SK-N-SH treated with all-trans-retinoic acid at 6 μM for 48 hours (cell line): Measurements from ENCODE around the gene PGAM1.

Source experiments
- ARNTL ChIP-seq: fragments of 450-650 bp; formaldehyde crosslinking; IDR thresholded peaks from 2 replicates; pipeline ENCODE4 v1.5.0; 2020; ENCODE audit warnings: low read depth, mild to moderate bottlenecking, moderate library complexity, borderline replicate concordance
- PATZ1 ChIP-seq: fragments of 250-450 bp; sonication (Bioruptor Pico); IDR thresholded peaks from 2 replicates; pipeline ENCODE4 v1.8.0; 2020; ENCODE audit warnings: mild to moderate bottlenecking, moderate library complexity, borderline replicate concordance
- RARB ChIP-seq: fragments of 250-450 bp; sonication (Bioruptor Pico); IDR thresholded peaks from 2 replicates; pipeline ENCODE4 v1.8.0; 2021; ENCODE audit warnings: mild to moderate bottlenecking, moderate library complexity
- TSHZ2 ChIP-seq: fragments of 250-450 bp; sonication (Bioruptor Pico); IDR thresholded peaks from 2 replicates; pipeline ENCODE4 v1.5.0; 2020; ENCODE audit warnings: mild to moderate bottlenecking, moderate library complexity

- TF ChIP-seq RARB (CRISPR knock-in tag) (no peak), PATZ1 (CRISPR knock-in tag) (no peak), TSHZ2 (CRISPR knock-in tag) (no peak), ARNTL (CRISPR knock-in tag) (no peak)
These were observed 30.7 kb downstream of the PGAM1 start for GRCh38 chr10:97456686-97457065.
